A673 (cell line): ENCODE data around the gene VPS35. TPM values are rescaled to one million over a fixed set of nuclear protein-coding genes. Genes with fewer than 3 reads are reported as not detected.

Source experiments
- BruUV-seq: library from RNA; stranded (reverse); fragments of 400-500 nt; replicated peaks from 2 replicates; lab custom pipeline; 2021; lab: Mats Ljungman, UMichigan
- CTCF ChIA-PET: fragments of 300-600 bp; sonication (Branson Sonifier 250); formaldehyde crosslinking; loops from one replicate; lab custom pipeline; 2022; ENCODE audit warnings: antibody characterized with exemption; lab: Charles Lee
- POLR2A ChIA-PET: fragments of 300-600 bp; sonication (Branson Sonifier 250); formaldehyde crosslinking; loops from one replicate; lab custom pipeline; 2022; ENCODE audit warnings: antibody characterized with exemption; ENCODE audit not compliant: low non-redundant PET; lab: Charles Lee
- DNase-seq: peaks from one replicate; pipeline ENCODE4 v3.0.0-alpha.2; 2015; ENCODE audit warnings: low spot score
- H3K27ac ChIP-seq: fragments of 200-600 bp; sonication (generic); 2 replicates; pipeline ENCODE4 v1.5.1; 2016; ENCODE audit warnings: mixed run types, low read depth, mild to moderate bottlenecking, mixed read lengths, antibody characterized with exemption, low read length; ENCODE audit not compliant: poor library complexity, severe bottlenecking
- H3K27me3 ChIP-seq: fragments of 200-600 bp; sonication (generic); replicated peaks from 2 replicates; pipeline ENCODE4 v1.6.1; 2017; ENCODE audit warnings: mixed run types, low read depth, mild to moderate bottlenecking, mixed read lengths, antibody characterized with exemption, low read length; ENCODE audit not compliant: insufficient read depth, poor library complexity
- H3K36me3 ChIP-seq: fragments of 200-600 bp; sonication (generic); 2 replicates; pipeline ENCODE4 v1.6.1; 2016; ENCODE audit warnings: mixed run types, mild to moderate bottlenecking, mixed read lengths, antibody characterized with exemption, low read length; ENCODE audit not compliant: insufficient read depth, poor library complexity, severe bottlenecking
- H3K4me1 ChIP-seq: fragments of 200-600 bp; sonication (generic); 2 replicates; pipeline ENCODE4 v1.6.1; 2017; ENCODE audit warnings: mixed run types, mild to moderate bottlenecking, mixed read lengths, antibody characterized with exemption, low read length; ENCODE audit not compliant: insufficient read depth, poor library complexity, severe bottlenecking
- H3K4me3 ChIP-seq: fragments of 200-600 bp; sonication (generic); 2 replicates; pipeline ENCODE4 v1.5.1; 2016; ENCODE audit warnings: low read depth, mixed run types, mild to moderate bottlenecking, mixed read lengths, low read length; ENCODE audit not compliant: poor library complexity, severe bottlenecking
- H3K9me3 ChIP-seq: fragments of 200-600 bp; sonication (generic); 2 replicates; pipeline ENCODE4 v1.6.1; 2016; ENCODE audit warnings: mixed run types, low read depth, mild to moderate bottlenecking, mixed read lengths, antibody characterized with exemption, low read length; ENCODE audit not compliant: poor library complexity, severe bottlenecking
- CTCF ChIP-seq: fragments of 300-800, 200-600 bp; sonication (generic); conservative IDR thresholded peaks from 2 replicates; pipeline ENCODE4 v1.5.1; 2017; ENCODE audit warnings: low read depth, mild to moderate bottlenecking, antibody characterized with exemption, low read length, moderate library complexity, mixed read lengths
- EZH2 ChIP-seq: fragments of 200-600 bp; sonication (generic); IDR thresholded peaks from 2 replicates; pipeline ENCODE4 v1.6.1; 2017; ENCODE audit warnings: borderline replicate concordance, low read depth, mild to moderate bottlenecking, mixed read lengths, antibody characterized with exemption, low read length; ENCODE audit not compliant: poor library complexity, severe bottlenecking
- intact Hi-C: fragments of 100-400 bp; cut with micrococcal nuclease; formaldehyde crosslinking; loops from one replicate; pipeline ENCODE4 v1.10.0; 2022; ENCODE audit not compliant: unreplicated experiment
- total RNA-seq: library from RNA; stranded (reverse); gene quantifications from 2 replicates; pipeline ENCODE4 v1.2.3, GENCODE V29; 2021

VPS35 gene
- total RNA-seq, 1 experiment from 2014 or later: 99.0 TPM

- ChIA-PET CTCF (no interaction called here), POLR2A (no interaction called here)
- intact Hi-C loops: no loop called here
- no peak overlapping the region for H3K4me3 ChIP-seq
- peaks cover 17% of the 10 kb centered on the region for H3K36me3 ChIP-seq
- H3K4me1 ChIP-seq: no peaks in the 10 kb centered on the region
- H3K9me3 ChIP-seq: no peaks in the 10 kb centered on the region
- no peak overlapping the region for H3K27ac ChIP-seq
- DNase-seq: no peak
- H3K27me3 ChIP-seq: no peaks in the 10 kb centered on the region
- no TSS peak for BruUV-seq
- TF ChIP-seq CTCF: no peak
- TF ChIP-seq EZH2: no peak
These were observed 13.1 kb upstream of the VPS35 start for GRCh38 chr16:46702030-46702429.

GRCh38 chr16:46701615-46702014 lies 12.6 kb upstream of the VPS35 start:
- Histone ChIP-seq H3K4me3 (no peak overlapping the region), H3K27me3 (no peaks in the 10 kb centered on the region), H3K4me1 (no peaks in the 10 kb centered on the region), H3K9me3 (no peaks in the 10 kb centered on the region), H3K27ac (no peak overlapping the region), H3K36me3 (peaks cover 21% of the 10 kb centered on the region)
- DNase-seq: no peak
- intact Hi-C loops: no loop called here
- TF ChIP-seq CTCF: no peak
- TF ChIP-seq EZH2: no peak
- BruUV-seq: no TSS peak
- ChIA-PET POLR2A (interaction anchor here (0.6 kb wide), 1 partner anchor 202 kb away, joined by 3 read pairs; no protein-coding TSS in a partner anchor), CTCF (no interaction called here)

DNA sequence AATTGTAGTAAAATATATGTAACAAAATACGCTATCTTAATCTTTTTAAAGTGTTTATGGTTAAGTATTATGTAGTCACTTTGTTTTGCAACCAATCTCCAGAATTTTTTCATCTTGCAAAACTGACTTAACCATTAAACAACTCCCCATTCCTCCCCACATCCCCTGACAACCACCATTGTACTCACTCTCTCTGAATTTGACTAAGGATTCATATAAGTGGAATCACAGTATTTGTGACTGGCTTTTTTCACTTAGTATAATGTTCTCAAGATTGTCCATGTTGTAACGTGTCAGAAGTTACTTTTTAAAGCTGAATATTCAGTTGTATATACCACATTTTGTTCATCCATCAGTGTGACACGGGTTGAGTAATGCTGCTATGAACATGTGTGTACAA lies 11.1 kb upstream of the VPS35 start:
- H3K27me3 ChIP-seq: no peaks in the 10 kb centered on the region
- H3K27ac ChIP-seq: no peak overlapping the region
- CTCF ChIA-PET: no interaction called here
- H3K4me3 ChIP-seq: no peak overlapping the region
- H3K4me1 ChIP-seq: no peaks in the 10 kb centered on the region
- intact Hi-C loops: no loop called here
- POLR2A ChIA-PET: no interaction called here
- H3K9me3 ChIP-seq: no peaks in the 10 kb centered on the region
- peaks cover 37% of the 10 kb centered on the region for H3K36me3 ChIP-seq
- TF ChIP-seq EZH2 (no peak), CTCF (no peak)
- no peak for DNase-seq
- BruUV-seq: no TSS peak
